ENCODE measurements around the gene ADGRD1. TPM values are rescaled to one million over a fixed set of nuclear protein-coding genes. Genes with fewer than 3 reads are reported as not detected.

Gene ADGRD1
- total RNA-seq, 1 experiment from 2014 or later, result 0.77 TPM

DNA sequence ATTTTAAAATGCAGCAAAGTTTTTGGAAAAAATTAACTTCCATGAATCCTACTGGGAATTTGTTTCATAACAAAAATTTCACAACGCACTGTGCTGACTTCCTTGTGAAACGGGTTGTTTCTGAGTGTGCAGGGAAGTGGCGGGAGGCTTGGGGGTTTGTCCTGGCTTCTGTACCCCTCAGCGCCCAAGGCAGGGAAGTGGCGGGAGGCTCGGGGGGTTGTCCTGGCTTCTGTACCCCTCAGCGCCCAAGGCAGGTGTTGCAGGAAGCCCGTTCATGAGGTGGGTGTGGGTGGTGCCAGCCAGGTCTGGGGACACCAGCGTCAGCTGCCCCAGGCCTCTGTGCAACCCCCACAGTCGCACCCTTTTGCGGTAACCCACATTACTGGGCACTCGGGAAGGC lies 25.1 kb downstream of the ADGRD1 start:
- TF ChIP-seq, protein P1, sequence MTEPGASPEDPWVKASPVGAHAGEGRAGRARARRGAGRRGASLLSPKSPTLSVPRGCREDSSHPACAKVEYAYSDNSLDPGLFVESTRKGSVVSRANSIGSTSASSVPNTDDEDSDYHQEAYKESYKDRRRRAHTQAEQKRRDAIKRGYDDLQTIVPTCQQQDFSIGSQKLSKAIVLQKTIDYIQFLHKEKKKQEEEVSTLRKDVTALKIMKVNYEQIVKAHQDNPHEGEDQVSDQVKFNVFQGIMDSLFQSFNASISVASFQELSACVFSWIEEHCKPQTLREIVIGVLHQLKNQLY (CRISPR knock-in tag; IDR thresholded peaks at IDR 0.05), result no peak
- TF ChIP-seq, protein P2, sequence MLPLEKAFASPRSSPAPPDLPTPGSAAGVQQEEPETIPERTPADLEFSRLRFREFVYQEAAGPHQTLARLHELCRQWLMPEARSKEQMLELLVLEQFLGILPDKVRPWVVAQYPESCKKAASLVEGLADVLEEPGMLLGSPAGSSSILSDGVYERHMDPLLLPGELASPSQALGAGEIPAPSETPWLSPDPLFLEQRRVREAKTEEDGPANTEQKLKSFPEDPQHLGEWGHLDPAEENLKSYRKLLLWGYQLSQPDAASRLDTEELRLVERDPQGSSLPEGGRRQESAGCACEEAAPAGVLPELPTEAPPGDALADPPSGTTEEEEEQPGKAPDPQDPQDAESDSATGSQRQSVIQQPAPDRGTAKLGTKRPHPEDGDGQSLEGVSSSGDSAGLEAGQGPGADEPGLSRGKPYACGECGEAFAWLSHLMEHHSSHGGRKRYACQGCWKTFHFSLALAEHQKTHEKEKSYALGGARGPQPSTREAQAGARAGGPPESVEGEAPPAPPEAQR (CRISPR knock-in tag; IDR thresholded peaks at IDR 0.05), result no peak
- TF ChIP-seq, protein P3, sequence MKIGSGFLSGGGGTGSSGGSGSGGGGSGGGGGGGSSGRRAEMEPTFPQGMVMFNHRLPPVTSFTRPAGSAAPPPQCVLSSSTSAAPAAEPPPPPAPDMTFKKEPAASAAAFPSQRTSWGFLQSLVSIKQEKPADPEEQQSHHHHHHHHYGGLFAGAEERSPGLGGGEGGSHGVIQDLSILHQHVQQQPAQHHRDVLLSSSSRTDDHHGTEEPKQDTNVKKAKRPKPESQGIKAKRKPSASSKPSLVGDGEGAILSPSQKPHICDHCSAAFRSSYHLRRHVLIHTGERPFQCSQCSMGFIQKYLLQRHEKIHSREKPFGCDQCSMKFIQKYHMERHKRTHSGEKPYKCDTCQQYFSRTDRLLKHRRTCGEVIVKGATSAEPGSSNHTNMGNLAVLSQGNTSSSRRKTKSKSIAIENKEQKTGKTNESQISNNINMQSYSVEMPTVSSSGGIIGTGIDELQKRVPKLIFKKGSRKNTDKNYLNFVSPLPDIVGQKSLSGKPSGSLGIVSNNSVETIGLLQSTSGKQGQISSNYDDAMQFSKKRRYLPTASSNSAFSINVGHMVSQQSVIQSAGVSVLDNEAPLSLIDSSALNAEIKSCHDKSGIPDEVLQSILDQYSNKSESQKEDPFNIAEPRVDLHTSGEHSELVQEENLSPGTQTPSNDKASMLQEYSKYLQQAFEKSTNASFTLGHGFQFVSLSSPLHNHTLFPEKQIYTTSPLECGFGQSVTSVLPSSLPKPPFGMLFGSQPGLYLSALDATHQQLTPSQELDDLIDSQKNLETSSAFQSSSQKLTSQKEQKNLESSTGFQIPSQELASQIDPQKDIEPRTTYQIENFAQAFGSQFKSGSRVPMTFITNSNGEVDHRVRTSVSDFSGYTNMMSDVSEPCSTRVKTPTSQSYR (CRISPR knock-in tag; IDR thresholded peaks at IDR 0.05), result no peak
- TF ChIP-seq HMGA2 (CRISPR knock-in tag; IDR thresholded peaks at IDR 0.05) (no peak), SP1 (CRISPR knock-in tag; conservative IDR thresholded peaks at IDR 0.05) (no peak), GRHL2 (CRISPR knock-in tag; IDR thresholded peaks at IDR 0.05; ENCODE audit: insufficient replicate concordance, severe bottlenecking) (no peak), TEAD1 (CRISPR knock-in tag; IDR thresholded peaks at IDR 0.05) (no peak), MYBL2 (CRISPR knock-in tag; IDR thresholded peaks at IDR 0.05) (no peak), PRRX2 (CRISPR knock-in tag; IDR thresholded peaks at IDR 0.05) (no peak), ELF4 (CRISPR knock-in tag; IDR thresholded peaks at IDR 0.05; ENCODE audit: low read depth) (no peak), NR3C1 (CRISPR knock-in tag; conservative IDR thresholded peaks at IDR 0.05; ENCODE audit: low read depth) (no peak), ZNF232 (CRISPR knock-in tag; IDR thresholded peaks at IDR 0.05) (no peak), NFE2L1 (CRISPR knock-in tag; IDR thresholded peaks at IDR 0.05) (no peak)
- TF ChIP-seq, protein P4, sequence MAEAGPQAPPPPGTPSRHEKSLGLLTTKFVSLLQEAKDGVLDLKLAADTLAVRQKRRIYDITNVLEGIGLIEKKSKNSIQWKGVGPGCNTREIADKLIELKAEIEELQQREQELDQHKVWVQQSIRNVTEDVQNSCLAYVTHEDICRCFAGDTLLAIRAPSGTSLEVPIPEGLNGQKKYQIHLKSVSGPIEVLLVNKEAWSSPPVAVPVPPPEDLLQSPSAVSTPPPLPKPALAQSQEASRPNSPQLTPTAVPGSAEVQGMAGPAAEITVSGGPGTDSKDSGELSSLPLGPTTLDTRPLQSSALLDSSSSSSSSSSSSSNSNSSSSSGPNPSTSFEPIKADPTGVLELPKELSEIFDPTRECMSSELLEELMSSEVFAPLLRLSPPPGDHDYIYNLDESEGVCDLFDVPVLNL (CRISPR knock-in tag; IDR thresholded peaks at IDR 0.05; ENCODE audit: borderline replicate concordance, low read depth), result no peak
- H3K36me3 Mint-ChIP-seq, result no peaks in the 10 kb centered on the region
- ChIA-PET POLR2A (no interaction called here), CTCF (no interaction called here)
- no peak for ATAC-seq
- no peak overlapping the region for H3K27ac Mint-ChIP-seq
- H3K4me3 Mint-ChIP-seq, result no peak overlapping the region
- DNase-seq (ENCODE audit: low spot score), result no peak
- H3K9me3 Mint-ChIP-seq, result no peaks in the 10 kb centered on the region
- no peaks in the 10 kb centered on the region for H3K27me3 Mint-ChIP-seq (ENCODE audit: low read depth)
- H3K4me1 Mint-ChIP-seq, result peaks cover 11% of the 10 kb centered on the region

DNA sequence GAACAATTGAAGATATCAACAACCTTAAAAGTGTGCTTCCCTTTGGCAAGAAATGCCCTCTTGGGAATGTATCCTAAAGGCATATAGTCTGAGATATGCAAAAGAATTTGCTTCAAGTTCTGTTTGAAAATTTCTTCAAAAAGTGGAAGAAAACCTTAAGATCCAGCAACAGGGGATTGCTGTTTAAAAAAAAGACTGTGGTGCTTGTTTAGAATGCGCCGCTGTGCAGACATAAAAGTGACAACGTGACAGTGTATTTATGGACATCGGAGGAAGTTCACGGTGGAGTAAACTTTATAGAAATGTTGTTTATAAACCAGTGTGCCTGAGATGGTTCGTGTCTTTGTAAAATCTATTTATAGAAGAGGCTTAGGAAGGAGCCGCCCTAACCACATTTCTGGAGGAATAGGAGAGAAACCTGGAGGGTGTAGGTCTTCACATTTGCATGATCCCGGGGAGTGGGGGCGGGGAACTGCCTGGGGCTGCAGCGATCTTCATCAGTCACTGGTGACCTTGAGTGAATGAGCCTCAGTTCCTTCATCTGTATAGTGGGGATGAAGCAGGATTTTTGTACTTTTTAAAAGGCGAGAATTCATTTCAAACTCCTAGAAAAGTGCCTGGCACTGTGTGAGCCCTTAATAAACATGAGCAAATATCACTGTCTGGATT lies 27.5 kb downstream of the ADGRD1 start:
- ChIA-PET POLR2A (no interaction called here), CTCF (no interaction called here)
- H3K4me3 Mint-ChIP-seq, result no peak overlapping the region
- TF ChIP-seq CBFB (CRISPR knock-in tag; IDR thresholded peaks at IDR 0.05; ENCODE audit: low read depth), result no peak
- peak; percentile 29; the same call in 1 of the 2 replicates for TF ChIP-seq ESRRA (CRISPR knock-in tag; IDR thresholded peaks at IDR 0.05; ENCODE audit: borderline replicate concordance)
- no peak overlapping the region for H3K27ac Mint-ChIP-seq
- no peak for DNase-seq (ENCODE audit: low spot score)
- H3K36me3 Mint-ChIP-seq, result no peaks in the 10 kb centered on the region
- peaks cover 11% of the 10 kb centered on the region for H3K4me1 Mint-ChIP-seq
- ATAC-seq, result no peak
- no peaks in the 10 kb centered on the region for H3K9me3 Mint-ChIP-seq
- no peaks in the 10 kb centered on the region for H3K27me3 Mint-ChIP-seq (ENCODE audit: low read depth)

DNA sequence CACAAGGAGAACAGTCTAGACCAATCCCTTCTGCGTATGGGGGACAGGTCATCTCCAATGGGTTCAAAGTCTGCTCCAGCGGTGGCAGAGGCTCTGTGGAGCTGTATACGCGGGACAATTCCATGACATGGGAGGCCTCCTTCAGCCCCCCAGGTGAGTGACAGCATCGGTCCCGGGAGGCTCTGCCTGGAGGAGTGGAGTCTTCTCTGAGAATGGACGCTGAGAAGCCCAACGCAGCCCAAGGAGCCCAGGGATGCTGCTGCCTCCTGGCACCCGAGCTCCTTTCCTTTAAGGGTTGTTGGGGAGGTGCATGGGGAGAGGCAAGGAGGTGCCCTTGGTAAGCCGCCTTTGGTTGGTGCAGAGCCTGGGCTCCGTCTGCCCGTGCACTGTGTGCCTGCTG lies 28.2 kb downstream of the ADGRD1 start:
- DNase-seq (ENCODE audit: low spot score), result no peak
- H3K9me3 Mint-ChIP-seq, result no peaks in the 10 kb centered on the region
- no peak for ATAC-seq
- no peaks in the 10 kb centered on the region for H3K27me3 Mint-ChIP-seq (ENCODE audit: low read depth)
- ChIA-PET POLR2A (no interaction called here), CTCF (no interaction called here)
- peaks cover 11% of the 10 kb centered on the region for H3K4me1 Mint-ChIP-seq
- H3K4me3 Mint-ChIP-seq, result no peak overlapping the region
- no peaks in the 10 kb centered on the region for H3K36me3 Mint-ChIP-seq
- H3K27ac Mint-ChIP-seq, result no peak overlapping the region
- TF ChIP-seq ZNF423 (CRISPR knock-in tag; IDR thresholded peaks at IDR 0.05), result no peak
- TF ChIP-seq, protein P5, sequence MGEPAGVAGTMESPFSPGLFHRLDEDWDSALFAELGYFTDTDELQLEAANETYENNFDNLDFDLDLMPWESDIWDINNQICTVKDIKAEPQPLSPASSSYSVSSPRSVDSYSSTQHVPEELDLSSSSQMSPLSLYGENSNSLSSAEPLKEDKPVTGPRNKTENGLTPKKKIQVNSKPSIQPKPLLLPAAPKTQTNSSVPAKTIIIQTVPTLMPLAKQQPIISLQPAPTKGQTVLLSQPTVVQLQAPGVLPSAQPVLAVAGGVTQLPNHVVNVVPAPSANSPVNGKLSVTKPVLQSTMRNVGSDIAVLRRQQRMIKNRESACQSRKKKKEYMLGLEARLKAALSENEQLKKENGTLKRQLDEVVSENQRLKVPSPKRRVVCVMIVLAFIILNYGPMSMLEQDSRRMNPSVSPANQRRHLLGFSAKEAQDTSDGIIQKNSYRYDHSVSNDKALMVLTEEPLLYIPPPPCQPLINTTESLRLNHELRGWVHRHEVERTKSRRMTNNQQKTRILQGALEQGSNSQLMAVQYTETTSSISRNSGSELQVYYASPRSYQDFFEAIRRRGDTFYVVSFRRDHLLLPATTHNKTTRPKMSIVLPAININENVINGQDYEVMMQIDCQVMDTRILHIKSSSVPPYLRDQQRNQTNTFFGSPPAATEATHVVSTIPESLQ (CRISPR knock-in tag; IDR thresholded peaks at IDR 0.05), result no peak
- TF ChIP-seq, protein P6, sequence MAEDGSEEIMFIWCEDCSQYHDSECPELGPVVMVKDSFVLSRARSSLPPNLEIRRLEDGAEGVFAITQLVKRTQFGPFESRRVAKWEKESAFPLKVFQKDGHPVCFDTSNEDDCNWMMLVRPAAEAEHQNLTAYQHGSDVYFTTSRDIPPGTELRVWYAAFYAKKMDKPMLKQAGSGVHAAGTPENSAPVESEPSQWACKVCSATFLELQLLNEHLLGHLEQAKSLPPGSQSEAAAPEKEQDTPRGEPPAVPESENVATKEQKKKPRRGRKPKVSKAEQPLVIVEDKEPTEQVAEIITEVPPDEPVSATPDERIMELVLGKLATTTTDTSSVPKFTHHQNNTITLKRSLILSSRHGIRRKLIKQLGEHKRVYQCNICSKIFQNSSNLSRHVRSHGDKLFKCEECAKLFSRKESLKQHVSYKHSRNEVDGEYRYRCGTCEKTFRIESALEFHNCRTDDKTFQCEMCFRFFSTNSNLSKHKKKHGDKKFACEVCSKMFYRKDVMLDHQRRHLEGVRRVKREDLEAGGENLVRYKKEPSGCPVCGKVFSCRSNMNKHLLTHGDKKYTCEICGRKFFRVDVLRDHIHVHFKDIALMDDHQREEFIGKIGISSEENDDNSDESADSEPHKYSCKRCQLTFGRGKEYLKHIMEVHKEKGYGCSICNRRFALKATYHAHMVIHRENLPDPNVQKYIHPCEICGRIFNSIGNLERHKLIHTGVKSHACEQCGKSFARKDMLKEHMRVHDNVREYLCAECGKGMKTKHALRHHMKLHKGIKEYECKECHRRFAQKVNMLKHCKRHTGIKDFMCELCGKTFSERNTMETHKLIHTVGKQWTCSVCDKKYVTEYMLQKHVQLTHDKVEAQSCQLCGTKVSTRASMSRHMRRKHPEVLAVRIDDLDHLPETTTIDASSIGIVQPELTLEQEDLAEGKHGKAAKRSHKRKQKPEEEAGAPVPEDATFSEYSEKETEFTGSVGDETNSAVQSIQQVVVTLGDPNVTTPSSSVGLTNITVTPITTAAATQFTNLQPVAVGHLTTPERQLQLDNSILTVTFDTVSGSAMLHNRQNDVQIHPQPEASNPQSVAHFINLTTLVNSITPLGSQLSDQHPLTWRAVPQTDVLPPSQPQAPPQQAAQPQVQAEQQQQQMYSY (CRISPR knock-in tag; IDR thresholded peaks at IDR 0.05), result no peak
- no peak for TF ChIP-seq CREM (CRISPR knock-in tag; IDR thresholded peaks at IDR 0.05)
- no peak for TF ChIP-seq TP53 (CRISPR knock-in tag; IDR thresholded peaks at IDR 0.05)

All from WTC11 (cell line).